Measurements from ENCODE around the gene CLIC1.

- TF ChIP-seq CTCF (IDR thresholded peaks at IDR 0.05 in 8 of 11, conservative IDR thresholded peaks at IDR 0.05 in 3 of 11) (no peak), POLR2A (IDR thresholded peaks at IDR 0.05) (no peak), POLR2AphosphoS5 (IDR thresholded peaks at IDR 0.05) (no peak)
Observed at GRCh38 chr6:31771992-31772358, 35.6 kb upstream of the CLIC1 start.
